NOMO-1 treated with dmso at 0.1 percent for 144 hours (cell line): ENCODE data around the gene GRAMD4.

Experiments
- DNase-seq: peaks from one replicate; lab custom pipeline; 2025; ENCODE audit not compliant: unreplicated experiment; lab: John Stamatoyannopoulos, UW

The GRAMD4 gene

DNA sequence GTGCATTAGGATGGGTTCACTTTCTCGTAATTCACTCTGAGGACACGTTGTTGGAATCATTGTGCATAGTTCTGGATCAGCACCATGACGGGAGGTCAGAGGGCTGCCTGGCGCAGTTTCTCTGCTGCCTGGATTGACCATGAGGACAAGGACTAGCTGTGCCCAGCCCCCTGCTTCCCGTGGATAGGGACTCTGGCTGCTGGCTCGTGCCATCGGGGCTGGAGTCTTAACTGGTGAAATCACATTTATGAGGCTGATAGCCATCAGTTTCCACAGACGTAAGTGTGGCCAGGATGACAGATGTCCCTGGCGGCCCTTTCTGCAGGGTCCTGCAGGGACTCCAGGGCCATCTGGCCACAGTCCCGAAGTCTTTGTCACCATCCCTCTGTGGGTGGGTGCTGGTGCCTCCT is 24.1 kb upstream of the GRAMD4 start:
- no peak for DNase-seq

DNA sequence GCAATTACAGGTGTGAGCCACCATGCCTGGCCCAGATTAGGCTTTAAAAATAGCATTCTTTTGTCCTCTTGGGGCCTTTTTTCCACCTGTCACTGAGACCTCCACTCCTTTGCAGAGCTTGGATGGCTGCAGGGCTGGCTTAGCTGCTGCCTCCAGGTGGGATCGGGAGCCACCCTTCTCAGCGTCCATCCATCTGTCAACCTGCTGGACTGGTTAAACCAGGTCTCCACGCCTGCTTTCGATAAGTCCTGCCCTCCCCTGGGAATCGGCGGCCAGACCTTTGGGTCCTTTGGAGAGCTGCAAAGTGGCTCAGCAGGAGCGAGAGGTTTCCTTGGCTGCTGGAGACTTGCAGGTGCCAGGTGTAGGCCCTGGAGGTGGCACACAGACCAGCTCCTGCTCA is 23.4 kb upstream of the GRAMD4 start:
- DNase-seq, result no peak

DNA sequence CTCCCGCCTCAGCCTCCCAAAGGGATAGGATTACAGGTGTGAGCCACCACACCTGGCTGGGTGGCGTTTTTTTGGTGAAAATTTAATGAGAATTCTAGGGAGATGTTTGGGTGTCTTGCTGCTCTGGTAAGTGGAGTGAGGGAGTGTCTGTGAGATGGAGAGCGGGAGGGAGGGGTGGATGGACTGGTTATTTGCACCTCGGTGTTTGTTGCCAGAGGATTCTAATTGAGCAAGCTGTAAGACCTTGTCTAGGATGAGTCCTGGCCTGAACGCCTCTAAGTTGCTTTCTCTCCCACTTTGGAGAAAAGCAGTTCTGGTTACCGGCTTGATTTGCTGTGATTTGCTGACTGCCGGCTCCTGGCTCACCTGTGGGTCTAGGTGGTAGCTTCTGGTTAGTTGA is 22.0 kb upstream of the GRAMD4 start:
- DNase-seq, result no peak

DNA sequence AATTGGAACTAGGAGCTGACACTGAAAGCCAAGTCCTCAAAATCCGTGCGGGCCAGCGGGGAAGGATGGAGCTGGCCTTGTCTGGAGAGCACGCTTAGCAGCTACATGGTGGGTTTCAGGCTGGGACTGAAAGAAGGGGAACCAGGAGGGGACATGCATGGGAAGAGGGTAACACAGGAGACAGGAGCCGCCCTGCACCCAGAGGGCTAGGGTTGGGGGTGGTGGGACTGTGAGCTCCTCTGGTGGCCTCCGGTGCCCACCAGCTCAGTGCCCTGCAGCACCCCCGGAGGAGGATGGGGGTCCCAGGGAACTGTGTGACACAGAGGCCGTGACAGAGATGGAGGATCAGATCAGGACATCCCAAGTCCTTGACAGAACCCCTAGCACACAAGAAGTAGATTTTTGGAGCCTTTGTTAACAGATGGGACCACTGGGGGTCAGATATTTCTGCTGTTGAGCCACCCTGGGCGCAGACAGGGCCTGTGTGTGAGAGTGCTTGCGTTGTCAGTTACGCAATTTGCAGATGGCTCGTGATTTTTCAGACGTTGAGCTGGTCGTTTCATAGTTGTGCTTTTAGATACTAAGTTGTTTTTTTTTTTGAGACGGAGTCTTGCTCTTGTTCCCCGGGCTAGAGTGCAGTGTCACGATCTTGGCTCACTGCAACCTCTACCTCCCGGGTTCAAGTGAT is 21.3 kb upstream of the GRAMD4 start:
- peak; percentile 65 for DNase-seq

DNA sequence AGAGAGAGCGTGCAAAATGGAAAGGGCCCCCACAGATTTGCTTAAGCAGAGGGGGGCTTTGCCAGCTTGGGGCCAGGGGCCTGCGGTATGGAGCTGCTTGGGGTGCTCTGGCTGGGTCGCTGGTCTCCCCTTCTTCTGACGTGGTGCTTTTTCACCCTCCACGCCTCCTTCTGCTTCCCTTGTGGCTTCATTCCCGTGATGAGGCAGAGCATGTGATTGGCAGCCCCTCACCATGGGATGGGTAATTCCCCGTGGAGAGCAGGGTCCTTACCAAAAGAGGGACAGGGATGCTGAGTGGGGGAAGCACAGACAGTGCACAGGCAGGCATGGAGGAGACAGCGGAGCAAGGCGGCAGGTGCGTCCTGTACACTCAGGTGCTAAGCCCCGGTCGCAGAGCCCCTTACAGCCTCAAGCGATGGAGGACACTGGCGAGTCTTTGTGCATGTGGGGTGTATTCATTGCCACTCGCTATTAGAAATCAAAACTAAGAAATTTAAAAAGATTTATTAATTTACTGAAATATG is 19.9 kb upstream of the GRAMD4 start:
- DNase-seq, result no peak

DNA sequence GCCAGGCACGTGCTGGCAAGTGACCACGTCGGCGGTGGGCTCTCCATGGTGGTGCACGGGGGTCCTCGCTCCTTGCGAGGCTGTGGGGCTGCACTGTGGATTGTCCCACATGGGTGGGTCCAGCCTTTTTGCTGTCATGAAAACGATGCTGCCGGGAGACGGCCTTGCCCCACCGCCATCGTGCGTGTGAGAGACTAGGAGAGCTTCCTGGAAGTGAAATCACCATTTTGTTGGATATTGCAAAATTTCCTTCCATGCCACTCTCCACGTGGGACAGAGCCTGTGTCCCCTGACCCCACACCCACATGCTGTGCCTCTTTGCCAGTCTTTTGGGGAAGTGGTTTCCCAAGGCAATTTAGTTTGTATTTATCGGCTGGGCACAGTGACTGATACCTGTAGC is 18.2 kb upstream of the GRAMD4 start:
- DNase-seq, result peak; percentile 77

DNA sequence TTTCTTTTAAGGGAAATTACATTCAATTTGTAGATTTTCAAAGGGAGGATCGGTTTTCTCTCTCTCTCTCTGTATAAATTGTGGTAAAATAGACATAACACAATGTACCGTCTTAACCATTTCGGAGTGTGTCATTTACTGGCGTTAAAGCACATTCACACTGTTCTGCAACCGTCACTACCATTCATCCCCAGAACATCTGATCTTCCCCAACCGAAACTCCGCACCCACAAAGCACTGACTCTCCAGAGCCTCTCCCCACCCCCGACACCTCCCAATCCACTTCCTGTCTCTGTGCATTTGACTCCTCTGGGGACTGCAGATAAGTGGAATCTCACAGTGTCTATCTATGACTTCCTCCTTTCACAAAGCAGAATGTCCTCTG is 15.9 kb upstream of the GRAMD4 start:
- DNase-seq, result peak; percentile 82

DNA sequence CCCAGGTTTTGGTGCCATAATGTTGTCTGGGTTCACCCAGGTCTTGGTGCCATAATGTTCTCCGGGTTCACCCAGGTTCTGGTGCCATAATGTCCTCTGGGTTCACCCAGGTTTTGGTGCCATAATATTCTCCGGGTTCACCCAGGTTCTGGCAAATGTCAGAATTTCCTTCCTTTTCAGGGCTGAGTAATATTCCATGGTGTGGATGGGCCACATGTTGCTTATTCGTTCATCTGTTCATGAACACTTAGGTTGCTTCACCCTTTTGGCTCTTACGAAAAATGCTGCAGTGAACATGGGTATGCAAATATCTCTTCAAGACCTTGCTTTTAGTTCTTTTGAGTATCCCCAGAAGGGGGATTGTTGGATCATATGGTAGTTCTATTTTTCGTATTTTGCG is 15.1 kb upstream of the GRAMD4 start:
- DNase-seq, result no peak

DNA sequence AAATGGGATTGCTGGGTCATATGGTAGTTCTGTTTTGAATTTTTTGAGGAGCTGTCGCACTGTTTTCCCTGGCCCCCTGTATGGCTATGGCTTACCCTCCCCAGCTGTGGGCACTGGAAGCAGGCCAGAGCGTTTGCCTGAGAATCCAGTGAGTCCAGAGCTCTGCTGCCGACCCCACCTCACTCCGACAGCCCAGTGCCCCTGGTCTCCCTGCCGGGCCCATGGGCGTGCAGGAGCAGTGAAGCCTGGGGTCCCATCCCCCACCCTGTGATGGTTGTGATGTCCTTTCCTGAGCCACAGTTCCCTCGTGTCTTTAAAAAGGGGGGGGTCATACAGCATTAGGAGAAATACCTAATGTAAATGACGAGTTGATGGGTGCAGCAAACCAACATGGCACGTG is 13.3 kb upstream of the GRAMD4 start:
- DNase-seq, result no peak

DNA sequence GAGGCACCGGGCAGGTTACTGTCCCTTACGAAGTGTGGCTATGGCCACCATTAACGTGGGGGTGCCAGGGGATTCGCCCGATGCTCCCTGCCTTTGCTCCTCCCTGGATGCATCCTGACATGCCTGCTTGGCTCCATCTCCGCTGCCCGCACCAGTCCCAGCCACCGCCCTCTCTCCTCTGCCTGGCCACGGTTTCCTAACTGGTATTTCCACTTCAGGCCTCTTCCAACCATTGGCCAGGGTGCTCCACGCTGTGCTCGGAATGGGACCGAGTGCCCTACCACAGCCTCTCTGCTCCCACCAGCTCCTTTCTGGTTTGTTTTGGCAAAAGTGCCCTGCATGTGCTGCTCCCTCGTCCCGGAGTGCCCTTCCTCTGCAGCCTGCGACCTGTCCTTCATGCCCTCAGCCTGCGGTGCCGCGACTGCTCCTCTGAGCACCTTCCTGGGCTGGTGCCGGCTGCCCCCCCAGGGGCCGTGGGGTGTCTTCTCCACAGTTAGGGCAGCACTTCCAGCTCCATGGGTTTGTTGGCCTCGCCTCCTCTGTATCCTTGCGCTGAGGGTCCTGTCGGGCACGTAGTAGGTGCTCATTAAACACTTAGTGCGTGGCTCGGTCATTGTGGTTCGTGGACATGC is 12.6 kb upstream of the GRAMD4 start:
- DNase-seq, result no peak

DNA sequence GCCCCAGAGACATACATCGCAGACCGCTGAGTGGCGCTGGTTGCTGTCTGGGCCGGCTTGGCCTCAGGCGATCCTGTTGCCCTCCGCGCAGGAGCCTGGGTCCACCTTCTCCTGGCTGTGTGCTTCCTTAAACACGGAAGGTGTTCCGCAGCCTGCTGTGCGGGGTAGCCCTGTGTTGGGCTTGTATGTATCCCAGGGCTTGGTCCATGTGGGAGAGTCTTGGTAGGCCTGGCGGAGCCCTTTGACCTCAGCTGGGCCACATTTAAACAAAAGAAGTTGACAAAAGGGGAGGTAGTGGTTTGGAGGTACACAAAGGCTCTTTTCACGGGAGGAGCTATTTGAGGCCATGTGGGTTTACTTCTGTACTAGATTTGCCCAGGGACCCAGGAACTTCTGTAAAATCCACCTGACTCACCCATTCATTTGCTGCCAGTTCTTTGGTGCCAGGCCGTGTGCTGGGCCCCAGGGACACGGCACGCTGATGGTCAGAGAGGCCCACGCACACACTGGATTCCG is 11.0 kb upstream of the GRAMD4 start:
- no peak for DNase-seq

DNA sequence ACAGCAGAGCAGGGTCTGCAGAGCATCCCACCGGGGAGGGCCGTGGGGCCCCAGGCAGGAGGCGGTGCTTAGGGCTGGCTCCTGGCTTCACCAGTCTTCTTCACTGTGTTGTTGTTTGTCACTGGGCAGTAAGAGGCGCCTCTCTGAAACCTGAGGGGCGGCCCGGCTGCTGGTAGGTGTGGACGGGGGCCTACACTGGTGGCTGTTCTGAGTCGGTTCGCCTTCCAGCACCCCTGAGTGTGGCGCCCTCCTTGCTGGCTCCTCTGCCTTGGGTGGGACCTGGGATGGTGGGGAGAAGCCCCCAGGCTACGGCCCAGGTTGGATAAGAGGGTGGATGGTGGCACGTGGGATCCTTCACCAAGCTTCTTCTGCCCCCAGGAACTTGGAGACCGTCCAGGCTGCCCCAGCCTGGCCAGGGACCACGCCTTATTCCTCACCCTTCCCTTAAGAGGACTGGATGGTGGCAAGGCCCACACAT is 10.4 kb upstream of the GRAMD4 start:
- no peak for DNase-seq

DNA sequence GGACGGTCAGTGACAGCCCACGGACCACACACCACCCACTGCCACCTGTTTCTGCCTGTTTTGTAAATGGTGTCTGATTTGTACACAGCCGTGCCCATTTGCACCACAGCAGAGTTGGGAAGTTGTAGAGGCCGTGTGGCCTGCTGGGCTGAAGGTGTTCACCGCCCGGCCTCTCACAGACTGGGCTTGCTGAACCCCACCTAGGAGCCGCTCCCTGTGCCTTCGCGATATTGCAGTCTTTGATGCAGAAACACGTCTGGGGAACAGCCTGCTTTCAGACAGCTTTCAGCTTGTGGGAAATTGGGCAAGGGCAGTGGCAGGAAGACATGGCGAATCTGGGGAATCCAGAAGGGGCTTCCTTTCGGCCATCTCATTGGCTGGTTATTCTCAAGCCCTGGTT is 9.8 kb upstream of the GRAMD4 start:
- DNase-seq, result no peak

DNA sequence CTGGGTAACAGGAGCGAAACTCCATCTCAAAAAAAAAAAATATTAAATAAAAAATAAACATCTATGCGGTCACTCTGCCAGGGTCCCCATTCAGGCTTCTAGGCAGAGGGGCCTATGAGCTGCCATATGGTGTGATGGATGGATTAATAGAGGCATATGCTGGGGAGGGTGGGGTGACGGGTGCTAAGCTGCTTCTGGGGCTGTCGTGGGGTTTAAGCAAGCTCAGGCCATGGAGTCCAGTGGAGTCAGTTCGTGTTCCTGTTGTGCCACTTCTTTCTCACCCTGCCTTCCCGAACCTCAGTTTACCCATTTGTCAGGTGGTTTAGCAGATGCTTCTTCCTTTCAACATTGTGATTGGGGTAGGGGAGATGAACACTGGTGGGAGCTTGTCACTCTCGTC is 9.0 kb upstream of the GRAMD4 start:
- no peak for DNase-seq

DNA sequence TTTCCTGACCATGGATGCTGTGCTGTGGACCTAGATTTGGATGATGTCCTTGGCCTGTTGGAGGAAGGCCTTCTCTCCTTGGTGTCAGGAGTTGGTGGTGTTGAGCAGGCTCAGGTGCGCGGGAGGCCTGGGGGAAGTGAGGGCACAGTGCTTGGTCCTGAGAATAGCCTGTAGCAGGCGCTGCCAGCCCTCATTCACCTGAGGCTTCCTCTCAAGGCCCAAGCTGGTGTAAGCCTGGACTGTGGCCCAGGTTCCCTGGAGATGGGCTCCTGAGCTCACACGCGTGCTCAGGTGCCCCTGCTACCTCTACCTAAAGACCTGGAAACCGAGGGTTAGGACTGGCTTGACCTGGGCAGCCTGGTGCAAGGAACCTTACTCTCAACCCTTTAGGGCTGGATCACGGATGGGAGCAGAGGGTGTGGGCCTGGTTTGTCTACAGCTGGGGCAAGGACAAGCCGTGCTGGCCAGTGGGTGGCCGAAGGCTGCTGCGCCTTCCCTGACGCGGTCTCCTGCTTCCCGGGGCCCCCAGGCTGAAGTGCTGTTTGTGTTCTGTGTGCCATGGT is 7.8 kb upstream of the GRAMD4 start:
- DNase-seq, result no peak

DNA sequence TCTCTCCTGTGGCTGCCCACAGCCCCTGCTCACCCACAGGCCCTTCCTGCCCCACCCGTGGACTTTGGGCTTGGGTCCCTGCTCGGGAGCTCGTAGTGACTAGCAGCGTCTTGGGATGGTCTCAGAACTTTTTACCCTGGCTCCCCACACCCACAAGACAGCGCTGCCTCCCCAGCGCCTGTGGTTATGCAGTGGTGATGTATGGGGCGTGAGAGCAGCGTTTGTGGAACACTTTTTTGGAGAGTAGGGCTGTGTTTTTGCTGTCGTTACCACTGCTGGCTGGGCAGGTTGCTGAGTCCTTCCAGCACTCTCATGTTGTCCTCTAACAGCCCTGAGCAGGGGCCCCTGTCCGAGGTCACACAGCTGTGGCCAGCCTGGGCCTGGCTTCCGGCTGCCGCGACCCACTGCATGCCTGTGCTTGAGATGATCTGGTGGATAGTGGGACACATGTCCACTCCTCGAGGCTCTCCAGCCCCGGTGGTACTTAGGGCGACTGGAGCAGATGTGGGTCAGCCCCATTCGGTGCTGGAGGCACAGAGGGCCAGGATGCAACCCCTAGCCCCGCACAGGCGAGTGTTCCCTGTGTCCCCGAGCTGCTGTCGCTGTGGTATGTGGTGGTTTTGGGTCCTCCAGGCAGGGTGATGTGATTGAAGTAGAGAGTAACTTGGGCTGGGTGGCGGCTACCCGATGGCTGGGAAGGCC is 7.1 kb upstream of the GRAMD4 start:
- no peak for DNase-seq

DNA sequence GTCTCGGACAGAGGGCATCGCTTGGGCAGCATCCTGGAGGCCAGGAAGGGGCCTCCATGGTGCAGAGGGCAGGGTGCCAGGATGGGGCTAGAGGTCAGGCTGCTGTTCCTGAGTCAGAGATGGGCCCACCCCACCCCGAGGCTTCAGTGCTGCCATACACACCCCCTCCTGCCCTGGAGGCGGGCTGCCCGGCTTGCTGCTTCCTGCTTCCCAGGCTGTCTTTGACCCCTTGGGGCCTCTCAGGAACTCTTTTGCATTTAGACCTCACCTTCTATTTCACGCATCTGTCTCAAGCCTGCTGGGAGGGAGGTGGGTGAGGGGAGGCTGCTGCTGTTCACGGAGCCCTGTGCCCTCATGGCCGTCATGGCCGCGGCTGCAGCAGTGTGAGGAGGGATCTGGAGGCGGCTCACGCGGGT is 6.6 kb upstream of the GRAMD4 start:
- no peak for DNase-seq

DNA sequence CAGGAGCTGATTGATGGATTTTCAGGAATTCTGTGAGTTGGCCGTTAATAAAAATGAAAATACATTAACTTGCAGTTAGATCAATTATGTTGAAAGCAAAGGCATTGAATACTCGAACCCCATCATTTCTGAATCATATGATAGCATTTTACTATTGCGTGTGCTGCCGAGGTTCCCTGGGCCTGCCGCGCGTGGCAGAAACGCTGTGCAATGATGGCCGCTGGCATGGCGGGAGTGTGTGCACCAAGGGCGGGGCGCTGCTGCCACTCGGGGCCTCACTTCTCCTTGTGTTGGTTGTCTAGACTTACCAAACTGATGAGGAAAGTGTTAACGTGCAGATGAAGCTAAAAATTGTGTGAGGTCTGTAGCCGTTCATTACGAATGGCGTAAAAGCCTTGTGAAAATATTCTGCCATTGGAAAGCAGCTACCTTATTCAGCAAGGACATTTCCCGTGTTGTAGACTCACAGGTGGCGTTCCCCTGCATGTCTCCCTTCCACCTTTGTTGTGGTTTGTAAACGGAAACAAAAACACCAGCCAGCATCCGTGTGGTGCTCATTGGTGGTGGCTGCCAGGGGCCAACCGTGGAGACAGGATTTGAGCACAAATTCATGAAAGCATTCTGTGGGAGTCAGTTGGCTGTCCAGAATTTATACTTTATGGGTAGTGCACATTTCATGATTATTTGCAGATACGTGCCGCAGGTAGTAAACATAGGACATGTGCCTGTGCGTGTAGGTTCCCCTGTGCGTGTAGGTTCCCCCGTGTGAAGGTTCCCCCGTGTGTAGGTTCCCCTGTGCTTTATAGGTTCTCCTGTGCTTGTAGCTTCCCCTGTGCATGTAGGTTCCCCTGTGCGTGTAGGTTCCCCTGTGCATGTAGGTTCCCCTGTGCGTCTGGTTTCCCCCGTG is 5.9 kb upstream of the GRAMD4 start:
- no peak for DNase-seq

DNA sequence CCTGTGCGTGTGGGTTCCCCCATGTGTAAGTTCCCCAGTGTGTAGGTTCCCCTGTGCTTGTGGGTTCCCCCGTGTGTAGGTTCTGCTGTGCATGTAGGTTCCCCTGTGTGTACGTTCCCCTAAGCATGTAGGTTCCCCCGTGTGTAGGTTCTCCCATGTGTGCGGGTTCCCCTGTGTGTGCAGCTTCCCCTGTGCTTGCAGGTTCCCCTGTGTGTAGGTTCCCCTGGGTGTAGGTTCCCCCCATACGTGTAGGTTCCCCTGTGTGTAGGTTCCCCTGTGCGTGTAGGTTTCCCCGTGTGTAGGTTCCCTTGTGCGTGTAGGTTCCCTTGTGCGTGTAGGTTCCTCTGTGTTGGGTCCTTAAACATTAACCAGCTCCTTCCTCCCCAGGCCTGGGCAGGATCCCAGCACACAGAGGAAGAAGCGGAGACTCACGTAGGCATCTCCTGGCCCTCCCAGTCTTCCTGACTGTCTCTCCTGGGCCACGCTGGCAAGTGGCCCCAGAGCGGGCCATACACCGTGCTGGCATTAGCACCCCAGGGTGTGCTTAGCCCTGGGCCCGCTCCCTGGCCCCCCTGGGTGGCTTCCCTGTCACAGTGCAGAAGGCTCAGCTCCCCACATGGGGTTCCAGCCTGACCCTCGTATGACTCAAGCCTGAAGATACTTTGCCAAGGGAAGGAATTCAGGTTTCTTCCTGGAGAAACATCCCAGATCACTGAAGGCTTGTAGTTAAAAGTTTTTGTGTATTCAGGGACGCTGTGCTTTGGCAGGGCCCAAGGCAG is 2.8 kb upstream of the GRAMD4 start:
- no peak for DNase-seq
